GM18870 (cell line): ENCODE measurements around the gene STYX.
"Not testable (repeated sequence)": the region's sequence is repeated elsewhere in the genome, so short reads cannot be mapped to it uniquely, and the experiment has no call there.

Experiments
- ATAC-seq: cut with Tn5 transposase; IDR thresholded peaks from one replicate; pipeline ENCODE4 v1.9.1; 2021; ENCODE audit warnings: moderate library complexity; ENCODE audit not compliant: unreplicated experiment

The STYX gene

GRCh38 chr14:52723514-52724359 is 6.2 kb upstream of the STYX start:
- ATAC-seq: no peak

GRCh38 chr14:52724360-52724644 is 5.7 kb upstream of the STYX start:
- no peak for ATAC-seq

- not testable (repeated sequence) for ATAC-seq
Measured at GRCh38 chr14:52727509-52727908, 2.5 kb upstream of the STYX start.

GRCh38 chr14:52729035-52729434 is 931 bp upstream of the STYX start:
- not testable (repeated sequence) for ATAC-seq

GRCh38 chr14:52729585-52729924 is 411 bp upstream of the STYX start:
- peak; percentile 82 for ATAC-seq

- no peak for ATAC-seq
Measured at GRCh38 chr14:52730709-52731111, 744 bp downstream of the STYX start.

- ATAC-seq: no peak
Measured at GRCh38 chr14:52733824-52734223, 3.9 kb downstream of the STYX start.

- ATAC-seq: no peak
Measured at GRCh38 chr14:52735921-52736489, 6.0 kb downstream of the STYX start.

GRCh38 chr14:52738409-52738808 is 8.4 kb downstream of the STYX start:
- no peak for ATAC-seq

GRCh38 chr14:52740751-52741150 is 10.8 kb downstream of the STYX start:
- no peak for ATAC-seq

- no peak for ATAC-seq
Measured at GRCh38 chr14:52741865-52742264, 11.9 kb downstream of the STYX start.

GRCh38 chr14:52748647-52749292 is 18.8 kb downstream of the STYX start:
- no peak for ATAC-seq

- no peak for ATAC-seq
Measured at GRCh38 chr14:52755607-52756316, 25.8 kb downstream of the STYX start.

- ATAC-seq: no peak
Measured at GRCh38 chr14:52759145-52759544, 29.2 kb downstream of the STYX start.

- not testable (repeated sequence) for ATAC-seq
Measured at GRCh38 chr14:52762923-52763322, 33.0 kb downstream of the STYX start.

GRCh38 chr14:52767058-52767833 is 37.3 kb downstream of the STYX start:
- no peak for ATAC-seq

GRCh38 chr14:52769887-52770286 is 39.9 kb downstream of the STYX start:
- no peak for ATAC-seq

GRCh38 chr14:52776816-52777215 is 46.9 kb downstream of the STYX start:
- no peak for ATAC-seq

GRCh38 chr14:52778702-52779101 is 48.7 kb downstream of the STYX start:
- no peak for ATAC-seq

GRCh38 chr14:52780893-52781292 is 50.9 kb downstream of the STYX start:
- no peak for ATAC-seq

GRCh38 chr14:52781629-52782028 is 51.7 kb downstream of the STYX start:
- ATAC-seq: no peak
